ENCODE results near the gene RPGRIP1.

DNA sequence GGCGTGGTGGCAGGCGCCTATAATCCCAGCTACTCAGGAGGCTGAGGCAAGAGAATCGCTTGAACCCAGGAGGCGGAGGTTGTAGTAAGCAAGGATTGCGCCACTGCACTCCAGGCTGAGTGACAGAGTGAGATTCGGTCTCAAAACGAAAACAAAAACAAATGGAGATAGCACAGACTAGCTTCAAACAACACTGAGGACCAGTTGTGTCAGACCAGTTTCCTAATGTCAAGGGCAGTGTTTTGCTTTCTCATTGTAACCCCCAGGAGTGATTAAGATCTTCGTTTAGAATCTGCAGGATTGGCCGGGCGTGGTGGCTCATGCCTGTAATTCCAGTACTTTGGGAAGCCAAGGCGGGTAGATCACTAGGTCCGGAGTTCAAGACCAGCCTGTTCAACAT, 18.5 kb downstream of the RPGRIP1 start:
- TF ChIP-seq CTCF (conservative IDR thresholded peaks at IDR 0.05; ENCODE audit: low read length) (no peak), EZH2phosphoT487 (IDR thresholded peaks at IDR 0.05; ENCODE audit: borderline replicate concordance) (no peak)

Data from Loucy (cell line).